Omental fat pad (tissue), 4 donors: ENCODE measurements around the gene ISCU. TPM values are rescaled to one million over a fixed set of nuclear protein-coding genes. Genes with fewer than 3 reads are reported as not detected.
"Not testable (repeated sequence)": the region's sequence is repeated elsewhere in the genome, so short reads cannot be mapped to it uniquely, and the experiment has no call there.

Experiments used
- ATAC-seq: fragments of 150-250 bp; one replicate; pipeline ENCODE4 v1.9.1; 2016; ENCODE audit warnings: mild to moderate bottlenecking, moderate library complexity; ENCODE audit not compliant: low FRiP score
- DNase-seq: peaks from one replicate; pipeline ENCODE4 v3.0.0-alpha.2; 2019; ENCODE audit warnings: low spot score
- total RNA-seq, 4 donors: library from RNA; depleted of rRNA; stranded (reverse); fragments of >200 nt; gene quantifications; one replicate each; pipeline ENCODE4 v1.1.0, GENCODE V29; 2016
- TF ChIP-seq, protein P1 (sequence below), 3 donors: fragments of 450-650 bp; IDR thresholded peaks; one replicate each; pipeline ENCODE4 v1.5.1; 2016 to 2017; ENCODE audit warnings: antibody characterized with exemption in 3 of 3, mild to moderate bottlenecking in 3 of 3, moderate library complexity in 2 of 3

The ISCU gene
- total RNA-seq, 4 donors from 2014 or later = 148 to 260 (median 187) TPM

GRCh38 chr12:108568338-108569154 lies 6.2 kb downstream of the ISCU start:
- ATAC-seq (no peak), DNase-seq (no peak)
- TF ChIP-seq, protein P1, sequence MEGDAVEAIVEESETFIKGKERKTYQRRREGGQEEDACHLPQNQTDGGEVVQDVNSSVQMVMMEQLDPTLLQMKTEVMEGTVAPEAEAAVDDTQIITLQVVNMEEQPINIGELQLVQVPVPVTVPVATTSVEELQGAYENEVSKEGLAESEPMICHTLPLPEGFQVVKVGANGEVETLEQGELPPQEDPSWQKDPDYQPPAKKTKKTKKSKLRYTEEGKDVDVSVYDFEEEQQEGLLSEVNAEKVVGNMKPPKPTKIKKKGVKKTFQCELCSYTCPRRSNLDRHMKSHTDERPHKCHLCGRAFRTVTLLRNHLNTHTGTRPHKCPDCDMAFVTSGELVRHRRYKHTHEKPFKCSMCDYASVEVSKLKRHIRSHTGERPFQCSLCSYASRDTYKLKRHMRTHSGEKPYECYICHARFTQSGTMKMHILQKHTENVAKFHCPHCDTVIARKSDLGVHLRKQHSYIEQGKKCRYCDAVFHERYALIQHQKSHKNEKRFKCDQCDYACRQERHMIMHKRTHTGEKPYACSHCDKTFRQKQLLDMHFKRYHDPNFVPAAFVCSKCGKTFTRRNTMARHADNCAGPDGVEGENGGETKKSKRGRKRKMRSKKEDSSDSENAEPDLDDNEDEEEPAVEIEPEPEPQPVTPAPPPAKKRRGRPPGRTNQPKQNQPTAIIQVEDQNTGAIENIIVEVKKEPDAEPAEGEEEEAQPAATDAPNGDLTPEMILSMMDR (IDR thresholded peaks at IDR 0.05) = no peak

- DNase-seq (no peak), ATAC-seq (no peak)
Observed at GRCh38 chr12:108570743-108571608, 8.6 kb downstream of the ISCU start.

GRCh38 chr12:108571609-108572165 lies 9.3 kb downstream of the ISCU start:
- ATAC-seq (no peak), DNase-seq (no peak)
- TF ChIP-seq, protein P1 (IDR thresholded peaks at IDR 0.05) = no peak

More at GRCh38 chr12:108570743-108571608, 8.6 kb downstream of the ISCU start:
- TF ChIP-seq, protein P1 (IDR thresholded peaks at IDR 0.05) = no peak

DNA sequence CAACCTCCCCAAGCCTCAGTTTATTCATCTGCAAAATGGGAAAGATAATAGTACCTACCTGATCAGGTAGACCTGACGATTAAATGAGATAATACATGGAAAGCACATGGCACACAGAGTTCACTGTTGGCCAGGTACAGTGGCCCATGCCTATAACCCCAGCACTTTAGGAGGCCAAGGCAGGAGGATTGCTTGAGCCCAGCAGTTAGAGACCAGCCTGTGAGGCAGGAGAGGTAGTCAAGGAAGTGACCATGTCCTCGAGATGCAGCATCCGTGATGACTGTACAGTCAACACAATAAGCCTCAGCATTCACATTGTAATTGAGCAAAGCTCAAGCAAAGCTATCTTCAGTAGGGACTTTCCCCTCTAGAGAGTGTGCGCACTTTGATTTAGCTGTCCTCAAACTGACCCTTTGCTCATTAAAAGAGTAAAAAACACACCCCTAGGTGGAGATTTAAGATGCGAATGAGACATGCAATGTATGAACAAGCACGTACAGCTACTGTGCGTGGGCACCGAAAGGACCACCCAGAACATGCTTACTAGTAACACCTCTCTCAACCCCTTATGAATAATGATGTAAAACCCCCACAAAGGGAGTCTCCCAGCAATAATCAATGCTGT lies 9.9 kb downstream of the ISCU start:
- DNase-seq (no peak), ATAC-seq (no peak)
- TF ChIP-seq, protein P1 (IDR thresholded peaks at IDR 0.05) = no peak

DNA sequence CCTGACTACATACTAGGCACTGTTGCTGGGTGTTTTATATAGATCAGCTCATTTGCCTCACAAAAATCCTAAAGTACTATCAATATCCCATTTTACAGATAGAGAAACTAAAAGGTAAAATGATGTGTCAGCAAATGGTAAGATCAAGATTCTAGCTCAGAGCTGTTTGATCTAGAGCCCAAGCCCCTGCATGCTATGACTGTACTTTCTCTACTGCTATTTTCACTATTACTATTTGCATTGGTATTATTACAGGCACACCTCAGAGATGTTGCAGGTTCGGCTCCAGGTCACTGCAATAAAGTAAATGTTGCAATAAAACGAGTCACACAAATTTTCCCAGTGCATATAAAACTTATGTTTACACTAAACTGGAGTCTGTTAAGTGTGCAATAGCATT lies 10.9 kb downstream of the ISCU start:
- DNase-seq (no peak), ATAC-seq (no peak)
- TF ChIP-seq, protein P1 (IDR thresholded peaks at IDR 0.05) = no peak

DNA sequence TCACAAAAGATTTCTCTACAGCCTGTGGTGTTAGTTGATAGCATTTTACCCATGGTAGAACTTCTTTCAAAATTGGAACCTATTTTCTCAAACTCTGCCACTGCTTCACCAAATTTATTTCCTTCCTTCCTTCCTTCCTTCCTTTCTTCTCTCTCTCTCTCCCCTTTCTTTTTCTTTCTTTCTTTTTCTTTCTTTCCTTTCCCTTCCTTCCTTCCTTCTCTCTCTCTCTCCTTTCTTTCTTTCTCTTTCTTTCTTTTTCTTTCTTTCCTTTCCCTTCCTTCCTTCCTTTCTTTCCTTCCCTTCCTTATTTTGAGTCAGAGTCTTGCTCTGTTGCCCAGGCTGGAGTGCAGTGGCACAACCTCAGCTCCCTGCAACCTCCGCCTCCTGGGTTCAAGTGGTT lies 11.9 kb downstream of the ISCU start:
- not testable (repeated sequence) for DNase-seq, ATAC-seq
